Suppressor macrophage treated with lipopolysaccharide for 1 hour (primary cell): Measurements from ENCODE around the gene SOWAHC.
A peak's percentile ranks its signal among the peaks of the same experiment; 100 is the strongest.
"Not testable (repeated sequence)": the region's sequence is repeated elsewhere in the genome, so short reads cannot be mapped to it uniquely, and the experiment has no call there.

Experiments
- DNase-seq, 3 donors: peaks; one replicate each; pipeline ENCODE4 v3.0.0-alpha.2; 2020 to 2022

Gene SOWAHC

GRCh38 chr2:109616184-109616583 is 2.0 kb downstream of the SOWAHC start:
- no peak for DNase-seq

GRCh38 chr2:109619032-109619615 is 5.0 kb downstream of the SOWAHC start:
- no peak for DNase-seq

GRCh38 chr2:109623297-109623696 is 9.1 kb downstream of the SOWAHC start:
- DNase-seq: no peak

GRCh38 chr2:109623923-109624322 is 9.8 kb downstream of the SOWAHC start:
- no peak for DNase-seq

GRCh38 chr2:109624339-109624738 is 10.2 kb downstream of the SOWAHC start:
- no peak for DNase-seq

- not testable (repeated sequence) for DNase-seq
Measured at GRCh38 chr2:109628321-109628720, 14.2 kb downstream of the SOWAHC start.

- DNase-seq: peak in 1 of 3 donors; percentile 19
Measured at GRCh38 chr2:109629867-109630266, 15.7 kb downstream of the SOWAHC start.

GRCh38 chr2:109630441-109631430 is 16.6 kb downstream of the SOWAHC start:
- DNase-seq: no peak

GRCh38 chr2:109631741-109632140 is 17.6 kb downstream of the SOWAHC start:
- DNase-seq: no peak

GRCh38 chr2:109632158-109632789 is 18.1 kb downstream of the SOWAHC start:
- DNase-seq: no peak

- DNase-seq: no peak
Measured at GRCh38 chr2:109633284-109633961, 19.3 kb downstream of the SOWAHC start.

GRCh38 chr2:109635426-109636304 is 21.5 kb downstream of the SOWAHC start:
- DNase-seq: no peak

- peak; percentile 85 to 97 (median 96) for DNase-seq
Measured at GRCh38 chr2:109636317-109636716, 22.2 kb downstream of the SOWAHC start.

GRCh38 chr2:109637749-109638570 is 23.8 kb downstream of the SOWAHC start:
- peak; percentile 67 to 89 (median 85) for DNase-seq

- no peak for DNase-seq
Measured at GRCh38 chr2:109638795-109639194, 24.6 kb downstream of the SOWAHC start.

- DNase-seq: not testable (repeated sequence)
Measured at GRCh38 chr2:109640000-109640399, 25.8 kb downstream of the SOWAHC start.

- DNase-seq: peak; percentile 47 to 56 (median 51)
Measured at GRCh38 chr2:109644571-109645275, 30.6 kb downstream of the SOWAHC start.

GRCh38 chr2:109645412-109646184 is 31.4 kb downstream of the SOWAHC start:
- no peak for DNase-seq

- no peak for DNase-seq
Measured at GRCh38 chr2:109646961-109647360, 32.8 kb downstream of the SOWAHC start.
